ENCODE measurements around the gene MUC4. TPM values are rescaled to one million over a fixed set of nuclear protein-coding genes. Genes with fewer than 3 reads are reported as not detected.
"Not testable (repeated sequence)": the region's sequence is repeated elsewhere in the genome, so short reads cannot be mapped to it uniquely, and the experiment has no call there.

Gene MUC4
- total RNA-seq, 8 experiments from 2014 or later, result 0.22 to 3.6 (median 0.76) TPM; not detected in 1

DNA sequence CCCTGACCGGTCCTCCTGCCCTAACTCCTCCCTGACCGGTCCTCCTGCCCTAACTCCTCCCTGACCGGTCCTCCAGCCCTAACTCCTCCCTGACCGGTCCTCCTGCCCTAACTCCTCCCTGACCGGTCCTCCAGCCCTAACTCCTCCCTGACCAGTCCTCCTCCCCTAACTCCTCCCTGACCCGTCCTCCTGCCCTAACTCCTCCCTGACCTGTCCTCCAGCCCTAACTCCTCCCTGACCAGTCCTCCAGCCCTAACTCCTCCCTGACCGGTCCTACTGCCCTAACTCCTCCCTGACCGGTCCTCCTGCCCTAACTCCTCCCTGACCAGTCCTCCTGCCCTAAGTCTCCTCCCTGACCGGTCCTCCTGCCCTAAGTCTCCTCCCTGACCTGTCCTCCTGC lies 98.6 kb downstream of the MUC4 start:
- 20% methylated on average over 1 of the region's 9 CpGs; no CpG with 5 or more reads in 9 of the 10 experiments for WGBS, 10 experiments
- not testable (repeated sequence) for ATAC-seq (replicated peaks in 6 of 8); H3K4me3 ChIP-seq; H3K27ac ChIP-seq; H3K4me1 ChIP-seq (replicated peaks in 1 of 2)
- in situ Hi-C loops (cut with MboI; ENCODE audit: low pct_unique_long_range_greater_than_20kb in 2 of 9, low sequenced_read_pairs in 9 of 9, unreplicated experiment in 9 of 9), result loop anchor here in 1 of 9 experiments (25.0 kb wide), 1 partner anchor 249 kb away; no protein-coding TSS in a partner anchor

DNA sequence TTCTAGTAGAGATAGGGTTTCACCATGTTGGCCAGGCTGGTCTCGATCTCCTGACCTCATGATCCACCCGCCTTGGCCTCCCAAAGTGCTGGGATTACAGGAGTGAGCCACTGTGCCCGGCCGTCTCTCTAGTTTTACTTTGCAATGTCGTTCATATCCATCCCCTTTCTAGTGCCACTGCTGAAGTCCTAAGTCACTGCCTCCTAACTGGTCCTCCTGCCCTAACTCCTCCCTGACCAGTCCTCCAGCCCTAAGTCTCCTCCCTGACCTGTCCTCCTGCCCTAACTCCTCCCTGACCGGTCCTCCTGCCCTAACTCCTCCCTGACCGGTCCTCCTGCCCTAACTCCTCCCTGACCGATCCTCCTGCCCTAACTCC lies 99.2 kb downstream of the MUC4 start:
- ATAC-seq (replicated peaks in 6 of 8), result not testable (repeated sequence)
- WGBS, 10 experiments, result 57 to 100% (median 77%) methylated on average over 2 to 5 of the region's 8 CpGs; no CpG with 5 or more reads in 6 of the 10 experiments

DNA sequence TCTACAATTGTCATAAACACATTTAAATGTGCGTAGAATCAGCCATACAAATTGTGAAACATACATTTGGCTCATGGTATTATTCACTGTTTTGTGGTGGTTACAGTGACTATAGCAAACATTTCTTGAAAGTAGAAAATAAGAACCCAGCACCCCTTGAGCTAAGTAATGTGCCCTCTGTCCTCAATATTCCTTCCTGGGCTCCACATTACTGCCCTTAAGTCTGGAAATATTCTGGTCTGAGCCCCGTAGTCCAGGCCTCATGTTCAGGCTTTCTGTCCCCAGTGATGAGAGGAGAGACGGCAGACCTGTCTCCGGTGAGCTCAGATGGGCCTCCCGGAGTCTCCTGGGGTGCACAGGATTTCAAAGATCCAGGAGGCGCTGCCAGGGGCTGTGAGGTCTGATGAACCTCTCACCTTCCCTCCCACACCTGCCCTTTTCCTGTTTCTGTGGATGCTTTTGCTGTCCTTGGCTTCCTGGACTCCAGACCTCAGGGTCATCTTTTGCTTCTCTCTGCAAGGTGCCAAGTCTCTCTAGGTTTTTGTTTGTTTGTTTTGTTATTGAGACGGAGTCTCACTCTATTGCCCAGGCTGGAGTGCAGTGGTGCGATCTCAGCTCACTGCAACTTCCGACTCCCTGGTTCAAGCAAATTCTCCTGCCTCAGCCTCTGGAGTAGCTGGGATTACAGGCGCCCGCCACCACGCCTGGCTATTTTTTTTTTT lies 99.8 kb downstream of the MUC4 start:
- in situ Hi-C loops (cut with MboI; ENCODE audit: low pct_unique_long_range_greater_than_20kb in 2 of 9, low sequenced_read_pairs in 9 of 9, unreplicated experiment in 9 of 9), result loop anchor here in 1 of 9 experiments (25.0 kb wide), 1 partner anchor 250 kb away; no protein-coding TSS in a partner anchor
- Histone ChIP-seq H3K27ac (peak overlapping the region in 1 of 2 donors; percentile 53), H3K4me1 (replicated peaks in 1 of 2) (no peaks in the 10 kb centered on the region), H3K4me3 (no peak overlapping the region)
- whole genome bisulfite sequencing, 10 experiments, result 55 to 97% (median 80%) methylated on average over 2 to 12 of the region's 12 CpGs; no CpG with 5 or more reads in 1 of the 10 experiments
- peak in 1 of 8 experiments; percentile 27 for ATAC-seq (replicated peaks in 6 of 8)

More for the DNA sequence above, 99.2 kb downstream of the MUC4 start:
- H3K27ac ChIP-seq, result peak overlapping the region in 1 of 2 donors; percentile 53
- H3K4me1 ChIP-seq (replicated peaks in 1 of 2); H3K4me3 ChIP-seq: not testable (repeated sequence)
- in situ Hi-C loops (cut with MboI; ENCODE audit: low pct_unique_long_range_greater_than_20kb in 2 of 9, low sequenced_read_pairs in 9 of 9, unreplicated experiment in 9 of 9), result loop anchor here in 1 of 9 experiments (25.0 kb wide), 1 partner anchor 250 kb away; no protein-coding TSS in a partner anchor

DNA sequence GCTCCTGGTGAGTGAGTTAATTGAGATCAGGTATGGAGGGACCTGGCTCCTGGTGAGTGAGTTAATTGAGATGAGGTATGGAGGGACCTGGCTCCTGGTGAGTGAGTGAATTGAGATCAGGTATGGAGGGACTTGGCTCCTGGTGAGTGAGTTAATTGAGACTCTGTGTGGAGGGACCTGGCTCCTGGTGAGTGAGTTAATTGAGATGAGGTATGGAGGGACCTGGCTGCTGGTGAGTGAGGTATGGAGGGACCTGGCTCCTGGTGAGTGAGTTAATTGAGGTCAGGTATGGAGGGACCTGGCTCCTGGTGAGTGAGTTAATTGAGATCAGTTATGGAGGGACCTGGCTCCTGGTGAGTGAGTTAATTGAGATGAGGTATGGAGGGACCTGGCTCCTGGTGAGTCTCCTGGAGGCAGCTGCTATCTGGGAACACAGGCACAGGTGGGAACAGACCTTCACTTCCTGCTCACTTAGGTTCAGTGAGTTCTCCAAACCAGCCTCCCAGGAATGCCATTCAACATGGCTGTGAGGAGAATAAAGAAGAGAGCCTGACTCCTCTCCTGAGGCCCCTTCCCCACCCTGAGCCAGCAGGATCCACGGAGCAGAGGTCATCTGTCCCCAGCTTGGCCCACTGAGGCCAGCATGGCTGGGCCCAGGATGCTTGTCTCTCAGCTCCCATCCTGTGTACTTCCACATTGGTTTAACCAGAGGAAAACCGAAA lies 100.5 kb downstream of the MUC4 start:
- H3K4me3 ChIP-seq; H3K4me1 ChIP-seq (replicated peaks in 1 of 2); H3K27ac ChIP-seq; ATAC-seq (replicated peaks in 6 of 8): not testable (repeated sequence)
- 37 to 100% (median 74%) methylated on average over 1 to 2 of the region's 2 CpGs; no CpG with 5 or more reads in 4 of the 10 experiments for WGBS, 10 experiments
- in situ Hi-C loops (cut with MboI; ENCODE audit: low pct_unique_long_range_greater_than_20kb in 2 of 9, low sequenced_read_pairs in 9 of 9, unreplicated experiment in 9 of 9), result loop anchor here in 1 of 9 experiments (25.0 kb wide), 1 partner anchor 251 kb away; no protein-coding TSS in a partner anchor

DNA sequence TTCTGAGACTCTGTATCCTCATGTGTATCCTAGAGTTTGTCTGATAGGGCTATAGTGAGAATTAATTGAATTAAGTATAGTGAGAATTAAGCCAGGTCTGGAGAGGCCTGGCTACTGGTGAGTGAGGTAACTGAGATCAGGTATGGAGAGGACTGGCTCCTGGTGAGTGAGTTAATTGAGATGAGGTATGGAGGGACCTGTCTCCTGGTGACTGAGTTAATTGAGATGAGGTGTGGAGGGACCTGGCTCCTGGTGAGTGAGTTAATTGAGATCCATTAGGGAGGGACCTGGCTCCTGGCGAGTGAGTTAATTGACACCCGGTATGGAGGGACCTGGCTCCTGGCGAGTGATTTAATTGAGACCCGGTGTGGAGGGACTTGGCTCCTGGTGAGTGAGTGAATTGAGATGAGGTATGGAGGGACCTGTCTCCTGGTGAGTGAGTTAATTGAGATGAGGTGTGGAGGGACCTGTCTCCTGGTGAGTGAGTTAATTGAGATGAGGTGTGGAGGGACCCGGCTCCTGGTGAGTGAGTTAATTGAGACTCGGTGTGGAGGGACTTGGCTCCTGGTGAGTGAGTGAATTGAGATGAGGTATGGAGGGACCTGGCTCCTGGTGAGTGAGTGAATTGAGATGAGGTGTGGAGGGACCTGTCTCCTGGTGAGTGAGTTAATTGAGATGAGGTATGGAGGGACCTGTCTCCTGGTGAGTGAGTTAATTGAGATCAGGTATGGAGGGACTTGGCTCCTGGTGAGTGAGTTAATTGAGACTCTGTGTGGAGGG lies 101.4 kb downstream of the MUC4 start:
- in situ Hi-C loops (cut with MboI; ENCODE audit: low pct_unique_long_range_greater_than_20kb in 2 of 9, low sequenced_read_pairs in 9 of 9, unreplicated experiment in 9 of 9), result loop anchor here in 1 of 9 experiments (25.0 kb wide), 1 partner anchor 252 kb away; no protein-coding TSS in a partner anchor
- H3K4me1 ChIP-seq (replicated peaks in 1 of 2); H3K4me3 ChIP-seq; H3K27ac ChIP-seq; ATAC-seq (replicated peaks in 6 of 8): not testable (repeated sequence)
- 60 to 83% (median 77%) methylated on average over 1 to 4 of the region's 6 CpGs; no CpG with 5 or more reads in 4 of the 10 experiments for WGBS, 10 experiments

DNA sequence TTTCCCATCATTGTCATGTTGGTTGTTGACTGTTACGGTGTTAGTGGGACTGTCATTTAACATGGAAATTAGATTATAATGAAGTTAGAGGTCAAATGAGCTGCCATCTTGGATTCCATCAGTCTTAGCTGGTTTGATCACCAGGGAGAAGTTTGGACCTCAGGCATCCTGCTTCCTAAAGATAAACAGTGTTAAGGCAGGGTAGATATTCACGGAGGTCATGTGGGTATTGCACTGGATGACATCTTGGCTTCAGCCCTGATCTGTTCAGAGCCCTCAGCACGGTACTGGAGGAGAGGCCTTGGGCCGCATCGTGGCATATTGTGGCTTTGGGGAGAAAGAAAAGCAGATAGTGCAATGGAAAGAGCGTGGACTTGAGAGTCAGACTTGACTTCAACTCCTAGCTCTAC lies 102.0 kb downstream of the MUC4 start:
- no peak overlapping the region for H3K27ac ChIP-seq
- ATAC-seq (replicated peaks in 6 of 8), result no peak
- H3K4me1 ChIP-seq (replicated peaks in 1 of 2), result no peaks in the 10 kb centered on the region
- in situ Hi-C loops (cut with MboI; ENCODE audit: low pct_unique_long_range_greater_than_20kb in 2 of 9, low sequenced_read_pairs in 9 of 9, unreplicated experiment in 9 of 9), result loop anchor here in 1 of 9 experiments (25.0 kb wide), 1 partner anchor 253 kb away; no protein-coding TSS in a partner anchor
- 63 to 100% (median 87%) methylated on average over 1 to 6 of the region's 6 CpGs; no CpG with 5 or more reads in 1 of the 10 experiments for WGBS, 10 experiments
- no peak overlapping the region for H3K4me3 ChIP-seq

DNA sequence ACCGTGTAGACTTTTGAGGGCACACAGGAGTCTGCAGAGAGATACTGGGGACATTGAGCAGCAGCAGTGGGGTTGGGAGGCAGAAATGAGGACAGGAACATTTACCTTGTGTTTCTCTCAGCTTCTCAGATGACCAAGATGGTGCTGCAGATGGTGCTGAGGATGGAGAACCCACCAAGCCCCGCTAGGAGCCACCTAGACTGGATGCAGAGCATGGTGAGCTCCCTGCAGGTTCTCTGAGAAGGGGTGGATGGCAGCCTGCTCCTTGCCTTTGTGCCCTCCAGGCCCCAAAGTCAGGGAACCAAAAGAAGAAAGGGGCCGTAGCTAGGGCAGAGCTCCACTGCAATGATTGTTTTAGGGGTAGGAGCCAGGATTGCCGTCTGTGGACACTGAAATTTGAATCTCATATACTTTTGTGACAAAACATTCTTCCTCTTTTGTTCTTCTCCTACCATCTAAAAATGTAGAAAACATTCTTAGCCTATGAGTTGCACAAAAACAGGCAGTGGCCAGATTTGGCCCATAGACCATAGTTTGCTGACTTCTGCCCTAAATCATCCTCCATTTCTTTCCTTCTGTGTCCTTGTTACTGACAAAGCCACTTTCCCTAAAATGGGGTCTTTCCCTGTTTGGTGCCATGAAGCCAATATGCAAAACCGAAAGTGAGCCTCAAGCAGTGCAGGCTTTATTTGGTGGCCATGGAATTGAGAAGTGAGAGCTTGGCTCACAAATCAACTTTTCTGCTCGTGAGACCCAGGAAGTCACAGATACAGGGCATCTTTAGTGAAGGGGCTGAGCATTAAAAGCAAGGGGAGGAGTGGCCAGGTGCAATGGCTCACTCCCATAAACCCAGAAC lies 102.9 kb downstream of the MUC4 start:
- ATAC-seq (replicated peaks in 6 of 8), result no peak
- in situ Hi-C loops (cut with MboI; ENCODE audit: low pct_unique_long_range_greater_than_20kb in 2 of 9, low sequenced_read_pairs in 9 of 9, unreplicated experiment in 9 of 9), result loop anchor here in 1 of 9 experiments (25.0 kb wide), 1 partner anchor 253 kb away; no protein-coding TSS in a partner anchor
- no peaks in the 10 kb centered on the region for H3K4me1 ChIP-seq (replicated peaks in 1 of 2)
- 38 to 89% (median 75%) methylated on average over 1 to 6 of the region's 6 CpGs for WGBS, 10 experiments
- no peak overlapping the region for H3K27ac ChIP-seq
- H3K4me3 ChIP-seq, result no peak overlapping the region

DNA sequence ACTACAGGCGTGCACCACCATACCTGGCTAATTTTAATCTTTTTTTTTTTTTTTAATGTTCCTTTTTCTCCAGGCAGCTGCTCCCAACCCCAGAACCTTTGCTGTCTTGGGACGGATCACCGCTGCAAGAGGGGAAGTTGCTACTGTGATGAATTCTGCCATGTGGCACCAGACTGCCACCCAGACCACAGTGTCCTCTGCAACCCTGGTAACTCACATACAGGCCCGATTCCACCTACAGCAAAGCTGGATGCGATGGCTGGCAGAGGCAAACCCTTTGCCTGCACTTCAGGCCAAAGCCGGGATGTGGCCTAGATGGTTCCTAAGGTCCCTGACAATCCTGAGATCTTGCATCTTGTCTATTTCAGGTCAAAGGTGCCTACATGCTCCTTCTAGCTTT lies 103.7 kb downstream of the MUC4 start:
- in situ Hi-C loops (cut with MboI; ENCODE audit: low pct_unique_long_range_greater_than_20kb in 2 of 9, low sequenced_read_pairs in 9 of 9, unreplicated experiment in 9 of 9), result loop anchor here in 1 of 9 experiments (25.0 kb wide), 1 partner anchor 254 kb away; no protein-coding TSS in a partner anchor
- WGBS, 10 experiments, result 57 to 100% (median 73%) methylated on average over 3 to 6 of the region's 6 CpGs; no CpG with 5 or more reads in 2 of the 10 experiments
- H3K4me1 ChIP-seq (replicated peaks in 1 of 2), result no peaks in the 10 kb centered on the region
- no peak overlapping the region for H3K27ac ChIP-seq
- H3K4me3 ChIP-seq, result no peak overlapping the region
- ATAC-seq (replicated peaks in 6 of 8), result no peak

DNA sequence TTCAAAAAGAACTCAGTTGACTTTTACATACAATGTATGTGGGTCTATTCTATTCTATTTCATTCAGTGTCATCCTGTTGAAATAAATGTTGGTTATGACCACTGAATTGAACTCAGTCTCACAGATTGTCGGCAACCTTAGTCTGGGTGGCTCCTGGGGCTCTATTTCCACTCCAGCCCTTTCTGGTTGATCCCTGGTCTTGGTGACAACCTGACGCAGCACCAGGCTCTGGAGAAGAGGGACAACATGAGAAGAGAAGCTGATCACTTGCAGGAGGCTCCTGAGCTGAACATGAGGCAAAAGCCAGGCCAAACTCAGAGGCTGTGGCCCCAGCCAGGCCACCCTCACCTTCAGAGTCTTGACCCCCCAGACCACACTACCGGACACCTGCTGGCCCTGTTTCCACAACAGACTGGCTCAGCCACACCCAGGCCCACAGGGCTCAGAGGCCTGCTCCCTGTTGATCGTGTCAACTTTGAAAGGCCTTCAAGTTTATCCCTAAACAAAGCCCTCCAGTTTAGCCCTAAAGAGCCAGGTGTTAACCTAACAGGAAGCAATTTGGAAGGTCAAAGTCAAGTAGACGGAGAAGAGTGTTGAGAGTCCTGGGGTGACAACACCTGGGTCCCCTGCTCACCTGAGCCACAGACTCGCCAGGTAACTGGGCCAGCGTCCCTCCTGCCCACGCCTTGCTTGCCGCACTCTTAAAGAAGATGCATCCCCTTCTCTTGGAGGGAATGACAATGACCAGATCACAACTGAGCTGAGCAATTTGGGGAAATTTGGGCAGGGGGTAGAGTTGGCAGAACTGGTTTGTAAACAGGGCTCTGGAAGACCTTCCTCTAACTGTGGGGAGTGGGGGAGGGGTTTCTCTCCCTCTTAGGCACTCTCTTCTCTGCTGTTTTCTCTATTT lies 106.4 kb downstream of the MUC4 start:
- WGBS, 10 experiments, result 64 to 100% (median 93%) methylated on average over 2 to 8 of the region's 9 CpGs; no CpG with 5 or more reads in 2 of the 10 experiments
- no peak overlapping the region for H3K4me3 ChIP-seq
- peak in 2 of 8 experiments; percentile 14 to 17 for ATAC-seq (replicated peaks in 6 of 8)
- H3K4me1 ChIP-seq (replicated peaks in 1 of 2), result no peaks in the 10 kb centered on the region
- H3K27ac ChIP-seq, result no peak overlapping the region
- in situ Hi-C loops (cut with MboI; ENCODE audit: low pct_unique_long_range_greater_than_20kb in 2 of 9, low sequenced_read_pairs in 9 of 9, unreplicated experiment in 9 of 9), result loop anchor here in 1 of 9 experiments (25.0 kb wide), 1 partner anchor 257 kb away; no protein-coding TSS in a partner anchor

DNA sequence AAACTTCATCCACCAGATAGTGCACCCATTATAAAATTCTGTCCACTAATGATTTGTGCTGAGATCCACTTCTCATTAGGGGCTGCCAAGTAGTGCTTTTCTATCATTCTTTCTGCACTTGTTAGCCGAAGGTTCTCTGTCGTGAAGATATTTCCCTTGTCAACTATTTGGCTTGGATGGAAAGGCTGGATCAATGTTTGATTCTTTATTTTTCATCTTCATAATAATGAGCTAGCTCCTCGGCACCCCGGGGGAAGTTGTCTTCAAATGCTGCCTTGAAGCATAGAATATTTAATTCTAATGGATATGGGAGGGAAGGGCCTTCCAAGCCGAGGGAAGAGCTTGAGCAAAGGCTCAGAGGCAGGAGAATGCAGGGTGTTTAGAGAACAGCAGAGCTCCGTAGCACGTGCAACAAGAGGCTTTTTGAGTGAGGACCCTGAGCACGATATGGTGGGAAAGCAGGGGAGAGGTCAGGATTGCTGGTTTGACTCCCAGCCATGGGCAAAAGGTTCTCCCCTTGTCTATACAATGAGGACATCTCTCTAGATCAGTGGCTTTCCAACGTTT lies 107.2 kb downstream of the MUC4 start:
- ATAC-seq (replicated peaks in 6 of 8), result peak in 1 of 8 experiments; percentile 7
- 27 to 86% (median 42%) methylated on average over 3 to 9 of the region's 9 CpGs; no CpG with 5 or more reads in 1 of the 10 experiments for WGBS, 10 experiments
- H3K4me1 ChIP-seq (replicated peaks in 1 of 2), result no peaks in the 10 kb centered on the region
- no peak overlapping the region for H3K4me3 ChIP-seq
- in situ Hi-C loops (cut with MboI; ENCODE audit: low pct_unique_long_range_greater_than_20kb in 2 of 9, low sequenced_read_pairs in 9 of 9, unreplicated experiment in 9 of 9), result loop anchor here in 1 of 9 experiments (25.0 kb wide), 1 partner anchor 258 kb away; no protein-coding TSS in a partner anchor
- H3K27ac ChIP-seq, result no peak overlapping the region
